CD4-positive, CD25-positive, alpha-beta regulatory T cell (primary cell): ENCODE results near the gene FAM120A. TPM values are rescaled to one million over a fixed set of nuclear protein-coding genes. Genes with fewer than 3 reads are reported as not detected.
"Not testable (repeated sequence)": the region's sequence is repeated elsewhere in the genome, so short reads cannot be mapped to it uniquely, and the experiment has no call there.

Source experiments
- ATAC-seq, 2 donors: fragments of 150-1000 bp; cut with Tn5 transposase; one replicate each; pipeline ENCODE4 v1.10.0; 2021; ENCODE audit warnings: low read depth in 2 of 2, moderate number of reproducible peaks in 2 of 2, moderate library complexity in 1 of 2
- DNase-seq, 3 donors: peaks; one replicate each; pipeline versions ENCODE4 v3.0.0 to v3.0.0-alpha.2; 2012 to 2022; ENCODE audit warnings: mixed read lengths in 1 of 3
- H3K27ac ChIP-seq: one replicate; pipeline ENCODE4 v1.7.0; 2013; ENCODE audit warnings: mild to moderate bottlenecking, low read length; ENCODE audit not compliant: insufficient read depth, poor library complexity, severe bottlenecking
- H3K27me3 ChIP-seq: one replicate; pipeline ENCODE4 v1.7.0; 2013; ENCODE audit warnings: low read length; ENCODE audit not compliant: control insufficient read depth, insufficient read depth
- H3K36me3 ChIP-seq: one replicate; pipeline ENCODE4 v1.7.0; 2013; ENCODE audit warnings: mild to moderate bottlenecking, low read length, moderate library complexity; ENCODE audit not compliant: control insufficient read depth, insufficient read depth
- H3K4me1 ChIP-seq: 2 replicates; pipeline ENCODE4 v1.7.0; 2013; ENCODE audit warnings: mild to moderate bottlenecking, low read length; ENCODE audit not compliant: insufficient read depth, control insufficient read depth, poor library complexity, severe bottlenecking
- H3K4me3 ChIP-seq: one replicate; pipeline ENCODE4 v1.7.0; 2013; ENCODE audit warnings: low read depth, mild to moderate bottlenecking, low read length, moderate library complexity
- H3K9me3 ChIP-seq, 2 experiments: 1 replicate in 1 of 2; 2 replicates in 1 of 2; pipeline ENCODE4 v1.7.0; 2013; ENCODE audit warnings: low read length in 2 of 2, mild to moderate bottlenecking in 1 of 2, moderate library complexity in 1 of 2; ENCODE audit not compliant: control insufficient read depth in 2 of 2
- H3K27ac Mint-ChIP-seq, 3 donors: one replicate each; pipeline ENCODE4 v1.8.0; 2020 to 2022; ENCODE audit warnings: mild to moderate bottlenecking in 3 of 3, mixed read lengths in 3 of 3, moderate library complexity in 2 of 3
- H3K27me3 Mint-ChIP-seq: one replicate; pipeline ENCODE4 v1.8.0; 2022; ENCODE audit warnings: mild to moderate bottlenecking, mixed read lengths
- H3K36me3 Mint-ChIP-seq: one replicate; pipeline ENCODE4 v1.8.0; 2020; ENCODE audit warnings: mixed read lengths
- H3K4me1 Mint-ChIP-seq, 4 donors: one replicate each; pipeline ENCODE4 v1.8.0; 2020 to 2022; ENCODE audit warnings: mixed read lengths in 4 of 4, mild to moderate bottlenecking in 1 of 4
- H3K4me3 Mint-ChIP-seq, 4 donors: one replicate each; pipeline ENCODE4 v1.8.0; 2020 to 2022; ENCODE audit warnings: mild to moderate bottlenecking in 4 of 4, mixed read lengths in 4 of 4, moderate library complexity in 3 of 4
- H3K9me3 Mint-ChIP-seq, 7 donors: one replicate each; pipeline ENCODE4 v1.8.0; 2020 to 2022; ENCODE audit warnings: mixed read lengths in 7 of 7, mild to moderate bottlenecking in 3 of 7, moderate library complexity in 2 of 7
- polyA plus RNA-seq, 4 donors: library from polyadenylated mRNA; unstranded; fragments of 300-500 nt; fragmentation: Illumina TruSeq; gene quantifications; one replicate each; pipeline ENCODE4 v1.2.3, GENCODE V29; 2021
- total RNA-seq: library from RNA; stranded (reverse); gene quantifications from one replicate; pipeline ENCODE4 v1.2.3, GENCODE V29; 2022

Gene FAM120A
- total and polyA plus RNA-seq, 5 donors from 2014 or later, result 11.3 to 95.7 (median 12.9) TPM

DNA sequence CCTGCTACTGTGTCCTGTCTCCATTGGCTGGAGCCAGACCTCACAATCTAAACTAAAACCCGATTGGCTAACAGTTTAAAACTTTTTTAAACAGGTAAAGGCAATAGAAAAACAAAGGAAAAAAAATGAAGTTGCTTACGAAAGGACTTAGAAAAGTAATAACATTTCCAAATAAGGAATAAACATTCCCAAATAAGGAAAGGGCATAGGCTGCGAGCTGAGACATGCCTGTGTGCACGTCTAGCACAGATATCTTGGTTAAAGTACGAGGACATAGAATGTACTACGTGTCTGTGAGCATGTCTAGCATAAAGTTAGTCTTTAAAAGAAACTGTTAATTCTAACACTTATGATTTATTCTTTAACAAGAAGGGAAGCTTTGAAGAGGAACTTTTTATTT is 15.3 kb upstream of the FAM120A start:
- peaks cover 6% of the 10 kb centered on the region for H3K36me3 Mint-ChIP-seq
- DNase-seq (no peak), ATAC-seq (no peak)
- H3K27ac Mint-ChIP-seq, result no peak overlapping the region
- Histone ChIP-seq H3K9me3 (no peaks in the 10 kb centered on the region), H3K36me3 (no peaks in the 10 kb centered on the region), H3K4me1 (no peaks in the 10 kb centered on the region), H3K27ac (no peak overlapping the region), H3K27me3 (no peaks in the 10 kb centered on the region), H3K4me3 (no peak overlapping the region)
- peaks cover 0 to 6% (median 0%) of the 10 kb centered on the region in 4 donors for H3K4me1 Mint-ChIP-seq
- H3K9me3 Mint-ChIP-seq, result no peaks in the 10 kb centered on the region
- no peak overlapping the region for H3K4me3 Mint-ChIP-seq
- peaks cover 4% of the 10 kb centered on the region for H3K27me3 Mint-ChIP-seq

DNA sequence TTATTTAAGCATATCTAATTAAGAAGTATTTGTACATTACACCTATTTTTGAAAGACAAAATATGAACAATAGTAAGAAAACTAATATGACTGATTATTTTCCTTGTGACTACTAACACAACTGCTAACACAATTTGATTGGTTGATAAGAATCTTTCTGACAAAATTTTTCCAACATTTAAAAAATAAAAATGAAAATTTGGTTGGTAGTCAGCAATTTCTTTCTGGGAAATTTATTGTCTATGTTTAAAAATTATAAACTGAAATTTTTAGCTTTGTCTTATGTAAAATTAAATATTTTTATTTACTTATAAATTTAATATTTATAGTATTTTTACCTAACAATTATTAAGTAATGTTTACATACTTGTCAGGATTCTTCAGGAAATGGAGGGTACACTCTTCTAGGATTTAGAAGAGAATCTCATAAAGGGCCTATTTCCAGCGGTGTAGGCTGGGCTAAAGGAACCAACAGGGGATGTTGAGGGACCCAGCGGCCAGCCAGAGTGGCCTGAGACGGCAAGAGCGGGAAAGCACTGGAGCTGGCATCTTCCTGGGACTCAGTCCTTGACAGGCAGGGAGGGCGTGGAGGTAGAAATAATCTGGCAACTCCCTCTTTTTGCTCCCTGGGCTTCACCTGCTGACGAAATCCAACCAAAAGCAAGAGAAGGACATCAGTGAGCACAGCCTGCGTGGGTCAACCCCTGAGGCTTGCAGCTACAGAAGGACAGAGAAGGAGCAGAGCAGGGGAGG is 14.7 kb upstream of the FAM120A start:
- H3K27me3 Mint-ChIP-seq, result peaks cover 4% of the 10 kb centered on the region
- ATAC-seq, result no peak
- Histone ChIP-seq H3K27me3 (no peaks in the 10 kb centered on the region), H3K9me3 (no peaks in the 10 kb centered on the region), H3K4me3 (no peak overlapping the region), H3K36me3 (no peaks in the 10 kb centered on the region), H3K4me1 (no peaks in the 10 kb centered on the region), H3K27ac (no peak overlapping the region)
- H3K4me3 Mint-ChIP-seq, result no peak overlapping the region
- no peak for DNase-seq
- no peaks in the 10 kb centered on the region for H3K9me3 Mint-ChIP-seq
- H3K4me1 Mint-ChIP-seq, result peaks cover 0 to 2% (median 0%) of the 10 kb centered on the region in 4 donors
- no peak overlapping the region for H3K27ac Mint-ChIP-seq
- peaks cover 6% of the 10 kb centered on the region for H3K36me3 Mint-ChIP-seq

DNA sequence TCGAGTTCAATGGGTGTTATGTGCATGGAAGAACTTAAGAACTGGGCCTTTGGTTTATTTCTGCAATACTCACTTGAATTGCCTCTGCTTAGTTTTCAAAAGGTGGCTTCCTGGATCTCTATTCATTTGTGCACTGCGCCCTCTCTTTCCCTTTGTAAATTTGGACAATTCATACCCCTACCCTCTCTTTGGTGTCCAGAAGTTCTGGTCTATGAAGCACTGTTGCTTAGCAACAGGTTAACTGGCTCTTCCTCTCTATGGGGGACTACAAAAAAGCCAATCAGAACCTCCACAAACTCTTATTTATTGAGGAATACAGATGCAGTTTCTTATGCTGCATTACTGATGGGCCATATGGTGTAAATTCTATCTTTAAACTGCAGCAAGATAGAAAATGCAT is 13.5 kb upstream of the FAM120A start:
- H3K4me3 Mint-ChIP-seq, result peak overlapping the region in 1 of 4 donors; percentile 47
- Histone ChIP-seq H3K36me3 (no peaks in the 10 kb centered on the region), H3K4me3 (no peak overlapping the region), H3K27me3 (no peaks in the 10 kb centered on the region), H3K9me3 (no peaks in the 10 kb centered on the region), H3K27ac (no peak overlapping the region), H3K4me1 (no peaks in the 10 kb centered on the region)
- no peaks in the 10 kb centered on the region for H3K9me3 Mint-ChIP-seq
- no peak overlapping the region for H3K27ac Mint-ChIP-seq
- no peaks in the 10 kb centered on the region for H3K4me1 Mint-ChIP-seq
- H3K36me3 Mint-ChIP-seq, result peaks cover 6% of the 10 kb centered on the region
- ATAC-seq (no peak), DNase-seq (no peak)
- H3K27me3 Mint-ChIP-seq, result peaks cover 4% of the 10 kb centered on the region

DNA sequence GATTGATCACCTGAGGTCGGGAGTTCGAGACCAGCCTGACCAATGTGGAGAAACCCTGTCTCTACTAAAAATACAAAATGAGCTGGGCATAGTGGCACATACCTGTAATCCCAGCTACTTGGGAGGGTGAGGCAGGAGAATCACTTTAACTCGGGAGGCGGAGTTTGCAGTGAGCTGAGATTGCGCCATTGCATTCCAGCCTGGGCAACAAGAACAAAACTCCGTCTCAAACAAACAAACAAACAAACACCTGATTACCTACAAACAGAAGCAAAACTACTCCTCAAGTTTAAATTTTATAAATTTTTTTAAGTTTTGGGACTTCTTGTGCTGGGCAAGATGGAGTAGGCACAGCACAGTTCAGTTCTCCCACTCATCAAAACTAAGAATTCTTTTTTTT is 12.2 kb upstream of the FAM120A start:
- DNase-seq, H3K4me3 Mint-ChIP-seq, H3K9me3 ChIP-seq, H3K36me3 ChIP-seq, H3K27ac ChIP-seq, ATAC-seq, H3K27ac Mint-ChIP-seq, H3K27me3 Mint-ChIP-seq, H3K9me3 Mint-ChIP-seq, H3K27me3 ChIP-seq, H3K4me1 Mint-ChIP-seq, H3K4me3 ChIP-seq, H3K36me3 Mint-ChIP-seq, H3K4me1 ChIP-seq: not testable (repeated sequence)

DNA sequence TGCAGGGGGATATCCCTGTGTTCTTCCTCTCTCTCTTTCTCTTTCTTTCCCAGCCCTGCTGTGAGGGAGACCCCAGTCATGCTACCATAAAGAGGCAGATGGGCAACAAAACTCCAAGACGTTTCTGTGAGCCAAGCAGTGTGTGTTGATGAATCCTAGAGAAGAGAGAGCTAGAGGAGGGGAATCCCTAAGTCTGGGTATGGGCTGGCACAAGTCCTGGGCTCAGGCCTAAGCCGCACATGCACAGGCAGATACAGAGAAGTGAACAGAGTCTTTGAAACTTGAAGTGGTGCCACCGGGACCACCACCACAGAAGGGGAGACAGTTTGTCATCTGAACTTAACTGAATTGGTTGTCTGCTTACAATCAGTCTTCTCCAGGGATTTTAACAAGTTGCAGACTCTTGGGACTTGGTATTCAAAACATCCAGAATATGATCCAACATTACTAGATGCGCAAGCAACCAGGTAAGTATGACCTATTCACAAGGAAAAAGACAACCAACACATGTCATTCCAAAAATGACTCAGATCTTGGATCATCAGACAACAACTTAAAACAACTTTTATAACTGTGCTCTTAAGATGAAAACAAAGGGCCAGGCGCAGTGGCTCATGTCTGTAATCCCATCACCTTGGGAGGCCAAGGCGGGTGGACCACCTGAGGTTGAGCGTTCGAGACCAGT is 10.4 kb upstream of the FAM120A start:
- H3K4me1 Mint-ChIP-seq, result peaks cover 0 to under 1% (median 0%) of the 10 kb centered on the region in 4 donors
- H3K27ac ChIP-seq, result no peak overlapping the region
- peak overlapping the region in 1 of 3 donors; percentile 62 for H3K27ac Mint-ChIP-seq
- H3K9me3 Mint-ChIP-seq, result no peaks in the 10 kb centered on the region
- H3K27me3 ChIP-seq, result no peaks in the 10 kb centered on the region
- peaks cover 7% of the 10 kb centered on the region for H3K36me3 Mint-ChIP-seq
- no peaks in the 10 kb centered on the region for H3K4me1 ChIP-seq
- peaks cover 4% of the 10 kb centered on the region for H3K36me3 ChIP-seq
- no peaks in the 10 kb centered on the region for H3K27me3 Mint-ChIP-seq
- DNase-seq, result no peak
- no peaks in the 10 kb centered on the region for H3K9me3 ChIP-seq
- H3K4me3 Mint-ChIP-seq, result no peak overlapping the region
- H3K4me3 ChIP-seq, result no peak overlapping the region
- ATAC-seq, result no peak

DNA sequence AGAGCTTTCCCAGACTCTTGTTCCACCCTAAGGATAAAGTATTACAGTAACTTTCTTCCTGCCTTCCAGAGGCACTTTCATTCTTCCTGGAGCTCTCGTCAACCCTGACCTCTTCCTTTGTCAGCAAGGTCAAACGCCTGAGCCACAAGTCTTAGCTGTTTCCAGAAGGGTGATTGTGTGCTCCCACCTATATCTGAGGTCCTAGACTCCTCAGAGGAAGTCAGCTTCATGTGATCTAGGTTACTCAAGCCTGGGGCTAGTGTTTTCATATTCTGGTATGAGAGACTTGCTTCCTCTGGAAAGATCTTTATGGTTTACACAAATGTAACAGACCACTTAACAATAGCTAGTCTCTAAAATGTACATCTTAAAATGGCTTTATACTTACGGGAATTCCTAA is 5.4 kb upstream of the FAM120A start:
- H3K27ac Mint-ChIP-seq, result peak overlapping the region in 1 of 3 donors; percentile 83
- peak overlapping the region in 1 of 4 donors; percentile 56 for H3K4me3 Mint-ChIP-seq
- H3K36me3 ChIP-seq, result peaks cover 31% of the 10 kb centered on the region
- no peak for DNase-seq
- peaks cover 19% of the 10 kb centered on the region for H3K4me1 ChIP-seq
- H3K4me1 Mint-ChIP-seq, result peaks cover 5 to 33% (median 13%) of the 10 kb centered on the region in 4 donors
- H3K27me3 ChIP-seq, result no peaks in the 10 kb centered on the region
- no peaks in the 10 kb centered on the region for H3K9me3 Mint-ChIP-seq
- no peaks in the 10 kb centered on the region for H3K9me3 ChIP-seq
- H3K4me3 ChIP-seq, result no peak overlapping the region
- H3K27ac ChIP-seq, result peak overlapping the region; percentile 44
- H3K27me3 Mint-ChIP-seq, result no peaks in the 10 kb centered on the region
- no peak for ATAC-seq
- peaks cover 26% of the 10 kb centered on the region for H3K36me3 Mint-ChIP-seq

DNA sequence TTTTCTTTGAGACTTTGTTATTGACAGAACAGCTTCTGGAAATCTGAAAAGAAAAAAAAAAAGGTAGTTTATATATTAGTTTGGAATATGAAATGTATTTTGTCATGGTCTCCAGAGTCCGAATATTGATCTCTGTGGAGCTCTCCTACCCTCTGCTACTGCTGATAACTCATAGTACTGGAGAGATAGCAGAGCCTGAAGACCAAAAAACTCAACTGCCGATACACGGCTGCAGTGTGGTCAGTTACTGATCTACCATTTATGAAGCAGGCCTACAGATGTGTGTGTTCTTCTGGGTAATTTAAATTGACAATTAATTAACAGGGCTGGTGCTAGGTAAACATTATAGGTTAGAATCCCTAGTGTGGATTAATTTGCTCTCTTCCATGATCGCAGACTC is 3.8 kb upstream of the FAM120A start:
- H3K27ac ChIP-seq, result no peak overlapping the region
- H3K36me3 Mint-ChIP-seq, result peaks cover 26% of the 10 kb centered on the region
- H3K4me1 Mint-ChIP-seq, result peaks cover 5 to 33% (median 14%) of the 10 kb centered on the region in 4 donors
- H3K27me3 Mint-ChIP-seq, result no peaks in the 10 kb centered on the region
- no peaks in the 10 kb centered on the region for H3K27me3 ChIP-seq
- ATAC-seq (no peak), DNase-seq (no peak)
- no peak overlapping the region for H3K4me3 ChIP-seq
- H3K36me3 ChIP-seq, result peaks cover 31% of the 10 kb centered on the region
- no peaks in the 10 kb centered on the region for H3K9me3 Mint-ChIP-seq
- peak overlapping the region in 3 of 4 donors; percentile 11 to 69 (median 49) for H3K4me3 Mint-ChIP-seq
- no peaks in the 10 kb centered on the region for H3K9me3 ChIP-seq
- H3K27ac Mint-ChIP-seq, result peak overlapping the region; percentile 17 to 83 (median 61)
- H3K4me1 ChIP-seq, result peaks cover 19% of the 10 kb centered on the region
